HepG2 (cell line): ENCODE data around the gene ATP13A3. TPM values are rescaled to one million over a fixed set of nuclear protein-coding genes. Genes with fewer than 3 reads are reported as not detected.
A peak's percentile ranks its signal among the peaks of the same experiment; 100 is the strongest.

Experiments used
- ARID5B ChIP-seq: IDR thresholded peaks from 2 replicates; pipeline ENCODE4 v1.4.0; 2020; ENCODE audit warnings: mild to moderate bottlenecking, missing genetic modification reagents
- BCL6 ChIP-seq: IDR thresholded peaks from 2 replicates; pipeline ENCODE4 v1.6.1; 2016; ENCODE audit warnings: missing genetic modification reagents, missing compliant biosample characterization
- FOSL1 ChIP-seq: sonication (generic); formaldehyde crosslinking; IDR thresholded peaks from 2 replicates; pipeline ENCODE4 v1.9.0; 2021; ENCODE audit warnings: missing genetic modification reagents, borderline replicate concordance
- FOXA1 ChIP-seq, 2 experiments: fragments of 450-650 bp in 1 of 2; sonication (generic) in 1 of 2; formaldehyde crosslinking in 1 of 2; IDR thresholded peaks; 2 replicates each; pipeline versions ENCODE4 v1.4.0 to v1.6.1; 2016 to 2020; ENCODE audit warnings: missing genetic modification reagents in 1 of 2
- FOXK1 ChIP-seq: sonication (generic); formaldehyde crosslinking; IDR thresholded peaks from 2 replicates; pipeline ENCODE4 v1.4.0; 2020; ENCODE audit warnings: low read depth, missing genetic modification reagents, borderline replicate concordance
- GATAD2A ChIP-seq: IDR thresholded peaks from 2 replicates; pipeline ENCODE4 v1.6.1; 2016
- HHEX ChIP-seq: IDR thresholded peaks from 2 replicates; pipeline ENCODE4 v1.6.1; 2016; ENCODE audit warnings: control low read depth
- HMG20A ChIP-seq: IDR thresholded peaks from 2 replicates; pipeline ENCODE4 v1.6.1; 2016; ENCODE audit warnings: borderline replicate concordance
- KAT7 ChIP-seq: IDR thresholded peaks from 2 replicates; pipeline ENCODE4 v1.6.1; 2018; ENCODE audit warnings: borderline replicate concordance, missing compliant biosample characterization
- MIER3 ChIP-seq: IDR thresholded peaks from 2 replicates; pipeline ENCODE4 v1.6.1; 2016; ENCODE audit warnings: missing compliant biosample characterization, borderline replicate concordance
- SOX13 ChIP-seq, 3 experiments: fragments of 450-650 bp in 1 of 3; sonication (generic) in 1 of 3; formaldehyde crosslinking in 1 of 3; IDR thresholded peaks in 2 of 3; conservative IDR thresholded peaks in 1 of 3; 2 replicates each; pipeline versions ENCODE4 v1.5.0 to v1.6.1; 2016 to 2020; ENCODE audit warnings: antibody characterized with exemption in 1 of 3, mild to moderate bottlenecking in 1 of 3, missing compliant biosample characterization in 1 of 3, missing genetic modification reagents in 1 of 3, moderate library complexity in 1 of 3
- SOX6 ChIP-seq, 2 experiments: fragments of 450-650 bp in 1 of 2; sonication (generic) in 1 of 2; formaldehyde crosslinking in 1 of 2; IDR thresholded peaks; 2 replicates each; pipeline versions ENCODE4 v1.4.0 to v1.6.1; 2017 to 2020; ENCODE audit warnings: antibody characterized with exemption in 1 of 2, mild to moderate bottlenecking in 1 of 2, missing genetic modification reagents in 1 of 2
- TBP ChIP-seq: sonication (generic); formaldehyde crosslinking; IDR thresholded peaks from 2 replicates; pipeline ENCODE4 v1.5.0; 2020; ENCODE audit warnings: missing genetic modification reagents
- THAP11 ChIP-seq: IDR thresholded peaks from 2 replicates; pipeline ENCODE4 v1.6.1; 2016; ENCODE audit warnings: missing biosample characterization, missing genetic modification reagents
- XRCC5 ChIP-seq: fragments of 200-400 bp; formaldehyde crosslinking; optimal IDR thresholded peaks from 2 replicates; pipeline ENCODE3; 2017; ENCODE audit warnings: mild to moderate bottlenecking, low read length
- ZIK1 ChIP-seq: sonication (generic); formaldehyde crosslinking; IDR thresholded peaks from 2 replicates; pipeline ENCODE4 v1.5.0; 2020; ENCODE audit warnings: mild to moderate bottlenecking, low read depth, missing genetic modification reagents, borderline replicate concordance
- ZNF337 ChIP-seq: sonication (generic); formaldehyde crosslinking; IDR thresholded peaks from 2 replicates; pipeline ENCODE4 v1.5.1; 2020; ENCODE audit warnings: missing genetic modification reagents, low read depth, mild to moderate bottlenecking, borderline replicate concordance
- ZNF580 ChIP-seq: IDR thresholded peaks from 2 replicates; pipeline ENCODE4 v1.6.1; 2016; ENCODE audit warnings: low read depth, borderline replicate concordance
- polyA plus RNA-seq, 8 experiments: library from polyadenylated mRNA; depleted of rRNA in 3 of 8; stranded (reverse) in 7 of 8; unstranded in 1 of 8; fragments of >200 nt; fragmentation: Illumina TruSeq in 4 of 8; extraction: Trizol in 4 of 8; gene quantifications; 2 replicates each; pipeline versions ENCODE4 v1.2.1 to v1.2.3, GENCODE V29; 2011 to 2016; ENCODE audit warnings: low read depth in 4 of 8, missing spikeins in 1 of 8, mixed read lengths in 1 of 8; ENCODE audit not compliant: insufficient read depth in 1 of 8
- total RNA-seq, 5 experiments: library from RNA; depleted of rRNA; stranded (reverse); fragments of >200 nt; fragmentation: Illumina TruSeq; extraction: Trizol; gene quantifications; 2 replicates each; pipeline ENCODE4 v1.2.3, GENCODE V29; 2016; ENCODE audit warnings: low read depth in 1 of 5
- TF ChIP-seq, protein P1 (sequence below): sonication (generic); formaldehyde crosslinking; IDR thresholded peaks from 2 replicates; pipeline ENCODE4 v1.4.0; 2020; ENCODE audit warnings: low read depth, mild to moderate bottlenecking, missing genetic modification reagents
- TF ChIP-seq, protein P2 (sequence below): IDR thresholded peaks from 2 replicates; pipeline ENCODE4 v1.6.1; 2016; ENCODE audit warnings: mild to moderate bottlenecking

ATP13A3 gene
- total and polyA plus RNA-seq, 2 of the 13 experiments (the other 11 are each of a cell fraction or from before 2014, with no cell fraction given): 44.9 to 80.8 TPM

DNA sequence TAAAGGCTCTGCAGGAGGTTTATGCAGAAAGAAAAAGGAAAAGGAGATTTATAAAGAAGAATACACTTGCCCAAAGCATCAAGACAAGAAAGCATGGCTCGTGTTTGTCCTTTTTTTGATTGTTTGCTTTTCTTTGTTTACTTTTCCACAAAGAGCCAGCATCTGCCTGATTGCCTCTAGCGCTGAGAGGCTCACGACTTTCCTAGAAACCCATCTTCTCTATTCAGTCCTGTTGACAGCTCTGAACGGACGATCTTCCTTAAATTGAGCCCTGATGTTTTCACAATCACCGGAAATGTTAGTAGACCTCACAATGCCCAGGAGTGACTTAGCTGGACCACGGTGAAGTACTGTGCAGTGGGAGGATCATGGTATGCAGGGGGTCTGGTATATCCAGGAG is 100.2 kb downstream of the ATP13A3 start (continued):
- TF ChIP-seq ZNF580 (CRISPR knock-in tag) (no peak), KAT7 (CRISPR knock-in tag) (no peak), XRCC5 (peak; percentile 27), MIER3 (CRISPR knock-in tag) (0 out of 2 replicates have a peak, but pooled peaks have one; percentile 22), ZIK1 (CRISPR knock-in tag) (no peak), FOXK1 (peak; percentile 73; the same call in 1 of the 2 replicates), FOXA1 (IDR thresholded peaks at IDR 0.05) (0 out of 2 replicates have a peak, but pooled peaks have one; percentile 27), FOXA1 (CRISPR knock-in tag; IDR thresholded peaks at IDR 0.05) (peak; percentile 75), TBP (no peak), GATAD2A (0 out of 2 replicates have a peak, but pooled peaks have one; percentile 42), FOSL1 (CRISPR knock-in tag) (no peak), SOX6 (IDR thresholded peaks at IDR 0.05) (no peak), SOX6 (CRISPR knock-in tag; IDR thresholded peaks at IDR 0.05) (peak; percentile 42; the same call in 1 of the 2 replicates), THAP11 (CRISPR knock-in tag) (peak; percentile 34; the same call in 1 of the 2 replicates), ARID5B (CRISPR knock-in tag) (peak; percentile 61; the same call in 1 of the 2 replicates), HHEX (CRISPR knock-in tag) (peak; percentile 37; the same call in 1 of the 2 replicates), ZNF337 (no peak), BCL6 (CRISPR knock-in tag) (peak; percentile 99), SOX13 (IDR thresholded peaks at IDR 0.05) (no peak), SOX13 (CRISPR knock-in tag; conservative IDR thresholded peaks at IDR 0.05 in 1 of 2, IDR thresholded peaks at IDR 0.05 in 1 of 2) (peak in 1 of 2 experiments; percentile 14; a peak in 1 of 4 replicates), HMG20A (CRISPR knock-in tag) (peak; percentile 65; the same call in 1 of the 2 replicates)
- TF ChIP-seq, protein P1, sequence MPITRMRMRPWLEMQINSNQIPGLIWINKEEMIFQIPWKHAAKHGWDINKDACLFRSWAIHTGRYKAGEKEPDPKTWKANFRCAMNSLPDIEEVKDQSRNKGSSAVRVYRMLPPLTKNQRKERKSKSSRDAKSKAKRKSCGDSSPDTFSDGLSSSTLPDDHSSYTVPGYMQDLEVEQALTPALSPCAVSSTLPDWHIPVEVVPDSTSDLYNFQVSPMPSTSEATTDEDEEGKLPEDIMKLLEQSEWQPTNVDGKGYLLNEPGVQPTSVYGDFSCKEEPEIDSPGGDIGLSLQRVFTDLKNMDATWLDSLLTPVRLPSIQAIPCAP (CRISPR knock-in tag): no peak
- TF ChIP-seq, protein P2, sequence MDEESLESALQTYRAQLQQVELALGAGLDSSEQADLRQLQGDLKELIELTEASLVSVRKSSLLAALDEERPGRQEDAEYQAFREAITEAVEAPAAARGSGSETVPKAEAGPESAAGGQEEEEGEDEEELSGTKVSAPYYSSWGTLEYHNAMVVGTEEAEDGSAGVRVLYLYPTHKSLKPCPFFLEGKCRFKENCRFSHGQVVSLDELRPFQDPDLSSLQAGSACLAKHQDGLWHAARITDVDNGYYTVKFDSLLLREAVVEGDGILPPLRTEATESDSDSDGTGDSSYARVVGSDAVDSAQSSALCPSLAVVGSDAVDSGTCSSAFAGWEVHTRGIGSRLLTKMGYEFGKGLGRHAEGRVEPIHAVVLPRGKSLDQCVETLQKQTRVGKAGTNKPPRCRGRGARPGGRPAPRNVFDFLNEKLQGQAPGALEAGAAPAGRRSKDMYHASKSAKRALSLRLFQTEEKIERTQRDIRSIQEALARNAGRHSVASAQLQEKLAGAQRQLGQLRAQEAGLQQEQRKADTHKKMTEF (CRISPR knock-in tag): peak; percentile 39; the same call in 1 of the 2 replicates
